Fibroblast of pulmonary artery (primary cell): ENCODE measurements around the gene CLTB.

Source experiments
- DNase-seq: peaks from one replicate; pipeline ENCODE4 v3.0.0-alpha.2; 2010; ENCODE audit warnings: low read depth
- H3K4me3 ChIP-seq: replicated peaks from 2 replicates; pipeline ENCODE4 v1.5.1; 2011; ENCODE audit warnings: low read depth, mild to moderate bottlenecking, control low read depth, low read length, moderate library complexity
- CTCF ChIP-seq: IDR thresholded peaks from 2 replicates; pipeline ENCODE4 v1.5.1; 2011; ENCODE audit warnings: mild to moderate bottlenecking, control low read depth, low read length, inconsistent platforms; ENCODE audit errors: missing control alignments

Gene CLTB

DNA sequence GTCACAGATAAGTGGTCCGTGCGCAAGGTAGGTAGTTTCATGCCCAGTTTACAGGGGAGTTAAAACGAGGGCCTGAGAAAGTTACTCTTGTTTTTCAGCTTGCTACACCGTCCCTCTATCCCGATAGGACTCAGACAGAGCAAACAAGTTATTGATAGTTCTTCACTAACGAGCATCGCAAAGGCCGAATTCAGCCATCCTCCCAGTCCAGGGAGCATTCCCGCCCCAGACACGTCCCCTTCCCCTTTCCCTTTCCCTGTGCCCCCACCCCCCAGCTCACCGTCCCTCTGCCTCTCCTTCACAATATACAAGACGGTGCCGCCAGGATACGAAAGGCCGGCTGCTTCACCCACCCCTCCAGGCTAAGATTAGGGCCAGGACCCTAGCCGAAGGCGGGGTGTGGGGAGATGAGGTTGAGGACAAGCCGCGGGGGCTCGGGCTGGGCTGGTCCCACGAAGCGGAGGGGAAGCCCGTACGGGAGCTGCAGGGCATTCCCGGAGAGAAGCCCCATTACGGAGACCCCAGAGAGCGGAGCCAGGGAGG lies 55.4 kb downstream of the CLTB start:
- TF ChIP-seq CTCF, result no peak
- peak overlapping the region; percentile 97 for H3K4me3 ChIP-seq
- peak; percentile 13 for DNase-seq

DNA sequence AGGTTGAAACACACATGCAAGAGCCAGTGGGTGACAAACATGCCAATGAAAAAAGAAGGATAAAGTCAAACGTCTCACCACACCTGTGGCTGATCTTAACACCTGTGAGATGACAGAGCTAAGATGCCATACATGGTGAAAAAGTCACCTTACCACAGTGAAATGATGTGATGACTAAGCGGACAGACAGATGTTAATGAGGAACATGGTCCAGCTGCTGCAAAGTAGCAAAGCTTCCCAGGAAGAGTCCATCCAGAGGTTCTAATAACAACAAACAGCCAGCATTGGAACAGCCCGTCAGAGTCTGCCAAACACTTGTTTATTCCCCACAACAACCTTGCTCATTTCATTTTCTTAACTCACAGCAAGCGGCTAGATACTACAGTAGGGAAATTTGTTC lies 56.7 kb downstream of the CLTB start:
- no peak for TF ChIP-seq CTCF
- DNase-seq, result no peak
- no peak overlapping the region for H3K4me3 ChIP-seq

DNA sequence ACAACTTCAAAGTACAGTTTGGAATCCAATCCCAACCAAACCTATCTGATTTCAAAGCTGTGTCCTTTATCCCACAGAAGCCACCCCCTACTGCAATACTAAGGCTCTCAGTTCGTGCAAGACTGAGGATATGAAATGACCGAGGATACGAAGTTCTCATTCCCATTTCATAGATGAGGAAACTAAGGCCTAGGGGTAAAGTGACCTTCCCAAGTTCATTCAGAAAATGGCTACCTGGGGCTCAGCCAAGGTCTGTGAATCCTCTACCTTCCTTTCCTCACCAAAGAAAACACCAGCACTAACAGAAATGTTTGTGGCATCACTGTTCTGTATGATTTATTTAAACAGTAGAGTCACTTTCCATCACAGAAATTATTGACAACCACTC lies 60.2 kb downstream of the CLTB start:
- TF ChIP-seq CTCF, result no peak
- H3K4me3 ChIP-seq, result no peak overlapping the region
- no peak for DNase-seq

DNA sequence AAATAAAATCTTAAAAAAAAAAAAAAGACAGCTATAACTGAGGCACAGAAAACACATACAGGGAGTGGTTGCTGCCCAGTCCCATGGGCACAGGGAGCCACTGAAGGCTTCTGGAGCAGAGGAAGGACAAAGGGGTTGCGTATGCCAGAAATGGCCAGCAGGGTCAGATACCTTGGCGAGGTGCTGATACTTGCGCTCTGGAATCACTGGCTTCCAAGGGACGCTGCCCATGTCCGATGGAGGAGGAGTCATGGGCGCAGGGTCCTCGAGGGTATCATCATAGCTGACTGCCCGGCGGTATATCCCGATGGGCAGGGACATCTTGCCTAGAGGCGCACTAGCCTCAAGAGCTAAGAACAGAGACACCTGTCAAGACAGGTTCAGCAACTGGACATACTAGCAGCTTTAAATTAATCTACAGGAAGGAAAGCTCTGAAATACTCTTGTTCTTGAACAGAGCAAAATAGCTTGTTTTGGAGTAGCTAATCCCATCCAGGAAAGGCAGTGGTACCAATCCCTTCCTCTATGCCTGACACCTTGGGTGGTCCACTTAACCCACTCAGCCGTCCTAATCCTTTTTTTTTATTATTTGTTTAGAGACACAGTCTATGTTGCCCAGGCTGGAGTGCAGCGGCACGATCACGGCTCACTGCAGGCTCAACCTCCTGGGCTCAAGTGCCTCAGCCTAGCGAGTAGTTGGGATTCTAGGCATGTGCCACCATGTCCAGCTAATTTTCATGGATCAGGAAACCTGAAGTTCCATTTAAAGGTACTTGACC lies 60.8 kb downstream of the CLTB start:
- no peak overlapping the region for H3K4me3 ChIP-seq
- DNase-seq, result no peak
- TF ChIP-seq CTCF, result no peak

GRCh38 chr5:176353533-176353932 lies 62.8 kb downstream of the CLTB start:
- H3K4me3 ChIP-seq, result no peak overlapping the region
- no peak for TF ChIP-seq CTCF
- no peak for DNase-seq

DNA sequence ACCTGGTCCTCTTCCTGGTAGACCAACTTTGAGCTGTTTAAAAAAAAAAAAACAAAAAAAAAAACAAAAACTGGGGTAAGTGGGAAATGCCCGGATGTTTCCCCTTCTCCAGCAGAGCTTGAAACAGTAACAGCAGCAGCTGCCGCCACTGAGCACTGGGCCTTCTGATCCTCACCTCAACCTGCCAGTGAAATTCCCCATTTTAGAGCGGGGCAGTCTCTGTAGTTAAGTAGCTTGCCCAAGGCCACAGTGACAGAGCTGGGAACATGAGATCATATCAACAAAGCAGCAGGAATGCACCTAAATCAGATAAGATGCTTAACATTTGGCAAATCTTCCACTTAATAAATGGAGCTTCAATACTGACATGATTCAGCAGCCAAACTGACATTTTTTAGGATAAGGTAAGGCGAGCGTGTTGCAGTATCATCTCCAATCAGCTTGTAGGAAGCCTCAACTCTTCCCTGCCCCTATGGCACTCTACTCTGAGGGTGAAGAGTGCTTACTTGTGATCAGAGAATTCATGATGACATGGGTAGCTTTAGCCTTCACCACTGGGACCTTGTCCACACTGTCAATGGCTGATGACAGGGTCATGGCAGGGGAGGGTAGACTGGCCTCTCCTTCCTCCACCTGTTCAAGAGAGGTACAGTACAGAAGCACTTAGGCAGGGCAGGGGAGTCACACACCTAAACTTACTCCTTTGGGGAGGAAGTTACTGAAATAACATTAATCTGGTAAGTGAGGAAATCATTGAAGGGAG lies 64.0 kb downstream of the CLTB start:
- no peak for TF ChIP-seq CTCF
- DNase-seq, result no peak
- no peak overlapping the region for H3K4me3 ChIP-seq

- no peak overlapping the region for H3K4me3 ChIP-seq
- TF ChIP-seq CTCF, result no peak
- DNase-seq, result no peak
Observed at GRCh38 chr5:176350416-176350815, 65.9 kb downstream of the CLTB start.
